Calu3 (cell line): ENCODE measurements around the gene ARL15. TPM values are rescaled to one million over a fixed set of nuclear protein-coding genes. Genes with fewer than 3 reads are reported as not detected.

Experiments
- BruUV-seq: library from RNA; stranded (reverse); fragments of 400-500 nt; replicated peaks from 2 replicates; lab custom pipeline; 2021; lab: Mats Ljungman, UMichigan
- CTCF ChIA-PET: fragments of 300-600 bp; sonication (Branson Sonifier 250); formaldehyde crosslinking; loops from one replicate; lab custom pipeline; 2022; ENCODE audit warnings: antibody characterized with exemption; lab: Charles Lee
- DNase-seq: peaks from one replicate; pipeline ENCODE4 v3.0.0; 2022
- H3K27ac Mint-ChIP-seq: one replicate; pipeline ENCODE4 v1.8.0; 2022; ENCODE audit warnings: mixed read lengths; ENCODE audit not compliant: unreplicated experiment
- H3K27me3 Mint-ChIP-seq: one replicate; pipeline ENCODE4 v1.8.0; 2022; ENCODE audit warnings: mixed read lengths; ENCODE audit not compliant: unreplicated experiment
- H3K36me3 Mint-ChIP-seq: one replicate; pipeline ENCODE4 v1.8.0; 2022; ENCODE audit warnings: mild to moderate bottlenecking, moderate library complexity, mixed read lengths; ENCODE audit not compliant: insufficient read depth, unreplicated experiment
- H3K4me1 Mint-ChIP-seq: one replicate; pipeline ENCODE4 v1.8.0; 2022; ENCODE audit warnings: mild to moderate bottlenecking, low read depth, mixed read lengths; ENCODE audit not compliant: unreplicated experiment
- H3K4me3 Mint-ChIP-seq: one replicate; pipeline ENCODE4 v1.8.0; 2022; ENCODE audit warnings: mild to moderate bottlenecking, low read depth, moderate library complexity, mixed read lengths; ENCODE audit not compliant: unreplicated experiment
- H3K9me3 Mint-ChIP-seq: one replicate; pipeline ENCODE4 v1.8.0; 2022; ENCODE audit warnings: low read depth, mixed read lengths; ENCODE audit not compliant: unreplicated experiment
- CTCF ChIP-seq: fragments of 200-600 bp; IDR thresholded peaks from one replicate; pipeline ENCODE4 v1.8.0; 2022; ENCODE audit warnings: antibody characterized with exemption; ENCODE audit not compliant: unreplicated experiment
- intact Hi-C: fragments of 100-400 bp; cut with micrococcal nuclease; formaldehyde crosslinking; loops from one replicate; pipeline ENCODE4 v1.10.0; 2022; ENCODE audit not compliant: unreplicated experiment
- total RNA-seq: library from RNA; stranded (reverse); gene quantifications from 2 replicates; pipeline ENCODE4 v1.2.3, GENCODE V29; 2022

The ARL15 gene
- total RNA-seq, 1 experiment from 2014 or later = 15.1 TPM

- no peaks in the 10 kb centered on the region for H3K36me3 Mint-ChIP-seq
- intact Hi-C loops = no loop called here
- peaks cover 5% of the 10 kb centered on the region for H3K4me1 Mint-ChIP-seq
- peaks cover 32% of the 10 kb centered on the region for H3K27me3 Mint-ChIP-seq
- DNase-seq = no peak
- peaks cover 2% of the 10 kb centered on the region for H3K9me3 Mint-ChIP-seq
- no peak overlapping the region for H3K4me3 Mint-ChIP-seq
- CTCF ChIA-PET = no interaction called here
- BruUV-seq = no TSS peak
- no peak overlapping the region for H3K27ac Mint-ChIP-seq
- no peak for TF ChIP-seq CTCF
Measured at GRCh38 chr5:54325272-54325609, 14.9 kb upstream of the ARL15 start.

- Mint-ChIP-seq H3K4me1 (peaks cover 9% of the 10 kb centered on the region), H3K27ac (no peak overlapping the region), H3K9me3 (peaks cover 2% of the 10 kb centered on the region), H3K4me3 (no peak overlapping the region), H3K36me3 (no peaks in the 10 kb centered on the region), H3K27me3 (peaks cover 37% of the 10 kb centered on the region)
- TF ChIP-seq CTCF = no peak
- CTCF ChIA-PET = no interaction called here
- intact Hi-C loops = no loop called here
- DNase-seq = no peak
- no TSS peak for BruUV-seq
Measured at GRCh38 chr5:54324651-54325271, 14.4 kb upstream of the ARL15 start.

- peaks cover 9% of the 10 kb centered on the region for H3K4me1 Mint-ChIP-seq
- CTCF ChIA-PET = interaction anchor here (0.8 kb wide), 1 partner anchor 13 kb away, joined by 3 read pairs; the partner anchor contains the start of gene ARL15
- intact Hi-C loops = no loop called here
- H3K27ac Mint-ChIP-seq = no peak overlapping the region
- BruUV-seq = no TSS peak
- no peak for TF ChIP-seq CTCF
- peaks cover 38% of the 10 kb centered on the region for H3K27me3 Mint-ChIP-seq
- DNase-seq = no peak
- no peak overlapping the region for H3K4me3 Mint-ChIP-seq
- no peaks in the 10 kb centered on the region for H3K9me3 Mint-ChIP-seq
- H3K36me3 Mint-ChIP-seq = no peaks in the 10 kb centered on the region
Measured at GRCh38 chr5:54323495-54323894, 13.1 kb upstream of the ARL15 start.

GRCh38 chr5:54320256-54320655, 9.9 kb upstream of the ARL15 start:
- no peaks in the 10 kb centered on the region for H3K9me3 Mint-ChIP-seq
- no peak overlapping the region for H3K27ac Mint-ChIP-seq
- H3K36me3 Mint-ChIP-seq = no peaks in the 10 kb centered on the region
- H3K27me3 Mint-ChIP-seq = peaks cover 18% of the 10 kb centered on the region
- BruUV-seq = no TSS peak
- H3K4me3 Mint-ChIP-seq = no peak overlapping the region
- intact Hi-C loops = no loop called here
- no peak for DNase-seq
- no peak for TF ChIP-seq CTCF
- H3K4me1 Mint-ChIP-seq = peaks cover 9% of the 10 kb centered on the region
- CTCF ChIA-PET = no interaction called here
